ENCODE results near the gene AGO4. TPM values are rescaled to one million over a fixed set of nuclear protein-coding genes. Genes with fewer than 3 reads are reported as not detected.
"Not testable (repeated sequence)": the region's sequence is repeated elsewhere in the genome, so short reads cannot be mapped to it uniquely, and the experiment has no call there.

The AGO4 gene
- total RNA-seq, 1 donor from 2014 or later: 14.4 TPM

DNA sequence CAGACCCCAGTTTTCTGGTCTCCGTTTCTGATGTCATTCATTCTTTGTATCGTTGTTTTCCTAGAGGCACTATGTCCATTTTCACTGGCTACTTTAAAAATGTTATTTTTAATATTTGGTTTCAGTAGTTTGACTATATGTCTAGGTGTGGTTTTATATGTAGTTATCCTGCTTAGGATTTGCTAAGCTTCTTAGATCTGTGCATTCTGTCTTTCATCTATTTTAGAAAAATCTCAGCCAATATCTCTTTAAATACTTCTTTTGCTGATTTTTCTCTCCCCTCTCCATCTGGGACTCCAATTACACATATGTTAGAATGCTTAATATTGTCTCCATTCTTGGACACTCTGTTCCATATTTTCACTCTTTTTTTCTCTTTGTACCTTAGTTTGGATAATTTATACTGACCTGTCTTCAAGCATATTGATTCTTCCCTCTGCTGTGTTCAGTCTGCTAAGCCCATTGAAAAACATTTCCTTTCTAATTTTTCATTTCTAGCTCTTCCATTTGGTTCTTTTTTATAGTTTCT lies 24.7 kb upstream of the AGO4 start:
- DNase-seq: no peak
- Mint-ChIP-seq H3K4me3 (no peak overlapping the region), H3K27me3 (no peaks in the 10 kb centered on the region), H3K9me3 (no peaks in the 10 kb centered on the region), H3K27ac (no peak overlapping the region), H3K4me1 (peaks cover 1% of the 10 kb centered on the region), H3K36me3 (ENCODE audit: low read depth) (no peaks in the 10 kb centered on the region)
- intact Hi-C loops (cut with micrococcal nuclease): no loop called here
- no peak for ATAC-seq (ENCODE audit: low read depth)
- TF ChIP-seq, protein P1, sequence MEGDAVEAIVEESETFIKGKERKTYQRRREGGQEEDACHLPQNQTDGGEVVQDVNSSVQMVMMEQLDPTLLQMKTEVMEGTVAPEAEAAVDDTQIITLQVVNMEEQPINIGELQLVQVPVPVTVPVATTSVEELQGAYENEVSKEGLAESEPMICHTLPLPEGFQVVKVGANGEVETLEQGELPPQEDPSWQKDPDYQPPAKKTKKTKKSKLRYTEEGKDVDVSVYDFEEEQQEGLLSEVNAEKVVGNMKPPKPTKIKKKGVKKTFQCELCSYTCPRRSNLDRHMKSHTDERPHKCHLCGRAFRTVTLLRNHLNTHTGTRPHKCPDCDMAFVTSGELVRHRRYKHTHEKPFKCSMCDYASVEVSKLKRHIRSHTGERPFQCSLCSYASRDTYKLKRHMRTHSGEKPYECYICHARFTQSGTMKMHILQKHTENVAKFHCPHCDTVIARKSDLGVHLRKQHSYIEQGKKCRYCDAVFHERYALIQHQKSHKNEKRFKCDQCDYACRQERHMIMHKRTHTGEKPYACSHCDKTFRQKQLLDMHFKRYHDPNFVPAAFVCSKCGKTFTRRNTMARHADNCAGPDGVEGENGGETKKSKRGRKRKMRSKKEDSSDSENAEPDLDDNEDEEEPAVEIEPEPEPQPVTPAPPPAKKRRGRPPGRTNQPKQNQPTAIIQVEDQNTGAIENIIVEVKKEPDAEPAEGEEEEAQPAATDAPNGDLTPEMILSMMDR (IDR thresholded peaks at IDR 0.05): no peak
- CTCF ChIA-PET: interaction anchor here (1.1 kb wide), 2 partner anchors 8 to 218 kb away, joined by 3 read pairs; no protein-coding TSS in a partner anchor
- POLR2A ChIA-PET: interaction anchor here (1.2 kb wide), 1 partner anchor 14 kb away, joined by 3 read pairs; the partner anchor contains the start of gene CLSPN

DNA sequence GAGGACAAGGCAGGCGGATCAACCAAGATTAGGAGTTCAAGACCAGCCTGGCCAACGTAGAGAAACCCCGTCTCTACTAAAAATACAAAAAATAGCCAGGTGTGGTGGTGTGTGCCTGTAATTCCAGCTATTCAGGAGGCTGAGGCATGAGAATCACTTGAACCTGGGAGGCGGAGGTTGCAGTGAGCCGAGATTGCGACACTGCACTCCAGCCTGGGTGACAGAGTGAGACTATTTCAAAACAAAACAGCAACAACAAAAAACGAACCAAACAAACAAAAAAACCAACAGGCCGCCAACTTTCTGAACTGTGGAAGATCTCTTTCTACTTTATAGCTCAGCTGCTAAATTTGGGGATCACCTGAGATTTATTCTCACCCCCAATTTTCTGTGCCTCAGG lies 23.5 kb upstream of the AGO4 start:
- ATAC-seq (ENCODE audit: low read depth); intact Hi-C loops (cut with micrococcal nuclease); H3K4me1 Mint-ChIP-seq; H3K4me3 Mint-ChIP-seq; H3K36me3 Mint-ChIP-seq (ENCODE audit: low read depth); DNase-seq; CTCF ChIA-PET; H3K27me3 Mint-ChIP-seq; H3K9me3 Mint-ChIP-seq; H3K27ac Mint-ChIP-seq: not testable (repeated sequence)
- POLR2A ChIA-PET: interaction anchor here (0.5 to 1.2 kb wide), 2 partner anchors 15 to 92 kb away, joined by 3 to 5 read pairs; partner anchors contain the start of gene CLSPN

DNA sequence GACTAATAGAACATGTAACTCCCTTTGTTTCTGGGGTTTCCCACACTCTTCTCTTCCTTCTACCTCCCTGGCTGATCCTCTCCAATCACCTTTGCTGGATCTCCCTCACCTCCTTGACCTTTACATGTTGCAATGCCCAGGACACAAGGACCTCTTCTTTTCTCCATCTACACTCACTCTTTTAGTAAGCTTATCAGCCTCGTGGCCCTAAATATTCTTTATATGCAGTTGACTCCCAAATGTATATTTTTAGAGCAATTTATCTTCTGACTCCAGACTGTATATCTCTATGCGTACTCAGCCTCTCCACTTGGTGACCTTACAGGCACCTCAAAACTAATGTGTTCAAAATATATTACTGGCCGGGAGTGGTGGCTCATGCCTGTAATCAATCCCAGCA lies 19.7 kb upstream of the AGO4 start:
- no peak overlapping the region for H3K27ac Mint-ChIP-seq
- H3K27me3 Mint-ChIP-seq: no peaks in the 10 kb centered on the region
- no peak for ATAC-seq (ENCODE audit: low read depth)
- H3K4me3 Mint-ChIP-seq: no peak overlapping the region
- intact Hi-C loops (cut with micrococcal nuclease): no loop called here
- CTCF ChIA-PET: no interaction called here
- TF ChIP-seq, protein P1 (IDR thresholded peaks at IDR 0.05): no peak
- H3K36me3 Mint-ChIP-seq (ENCODE audit: low read depth): no peaks in the 10 kb centered on the region
- POLR2A ChIA-PET: no interaction called here
- H3K4me1 Mint-ChIP-seq: no peaks in the 10 kb centered on the region
- H3K9me3 Mint-ChIP-seq: no peaks in the 10 kb centered on the region
- no peak for DNase-seq

DNA sequence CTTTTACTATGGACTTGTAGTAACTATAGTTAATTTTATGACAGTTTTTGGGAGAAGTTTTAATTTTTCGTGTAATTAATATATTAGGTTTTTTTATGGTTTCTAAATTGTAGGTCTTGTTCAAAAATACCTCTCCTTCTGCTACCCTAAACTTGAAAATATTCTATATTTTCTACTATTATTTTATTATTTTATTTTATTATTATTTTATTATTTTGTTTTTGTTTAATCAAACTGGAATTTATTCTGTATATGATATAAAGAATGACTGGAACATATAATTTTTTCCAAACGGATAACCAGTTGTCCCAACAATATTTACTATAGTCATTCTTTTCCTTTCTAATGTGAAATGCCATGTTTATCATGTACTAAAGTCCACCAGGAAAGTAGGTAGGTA lies 17.1 kb upstream of the AGO4 start:
- ChIA-PET CTCF (no interaction called here), POLR2A (no interaction called here)
- Mint-ChIP-seq H3K9me3 (no peaks in the 10 kb centered on the region), H3K27me3 (no peaks in the 10 kb centered on the region), H3K4me3 (no peak overlapping the region), H3K27ac (no peak overlapping the region), H3K36me3 (ENCODE audit: low read depth) (no peaks in the 10 kb centered on the region), H3K4me1 (no peaks in the 10 kb centered on the region)
- TF ChIP-seq, protein P1 (IDR thresholded peaks at IDR 0.05): no peak
- no peak for ATAC-seq (ENCODE audit: low read depth)
- intact Hi-C loops (cut with micrococcal nuclease): no loop called here
- DNase-seq: no peak

DNA sequence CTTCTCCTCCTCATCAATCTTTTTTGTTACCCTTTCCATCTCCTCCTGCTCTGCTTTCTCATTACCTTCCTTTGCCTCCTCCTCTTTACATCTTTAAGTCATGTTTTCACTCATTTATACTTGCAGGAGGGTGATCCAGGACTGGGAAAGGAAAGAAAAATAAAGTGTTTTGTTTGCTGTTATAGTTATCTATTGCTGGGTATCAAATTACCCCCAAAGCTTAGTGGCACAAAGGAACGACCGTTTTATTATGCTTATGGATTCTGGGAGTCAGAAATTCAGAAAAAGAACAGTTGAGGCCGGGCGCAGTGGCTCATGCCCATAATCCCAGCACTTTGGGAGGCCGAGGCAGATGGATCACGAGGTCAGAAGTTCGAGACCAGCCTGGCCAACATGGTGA lies 12.5 kb upstream of the AGO4 start:
- POLR2A ChIA-PET: interaction anchor here (0.7 kb wide), 1 partner anchor 80 kb away, joined by 5 read pairs; no protein-coding TSS in a partner anchor
- Mint-ChIP-seq H3K4me3 (no peak overlapping the region), H3K4me1 (peaks cover 24% of the 10 kb centered on the region), H3K36me3 (ENCODE audit: low read depth) (no peaks in the 10 kb centered on the region), H3K27ac (no peak overlapping the region), H3K9me3 (no peaks in the 10 kb centered on the region), H3K27me3 (no peaks in the 10 kb centered on the region)
- intact Hi-C loops (cut with micrococcal nuclease): no loop called here
- TF ChIP-seq, protein P1 (IDR thresholded peaks at IDR 0.05): no peak
- DNase-seq (no peak), ATAC-seq (ENCODE audit: low read depth) (no peak)
- CTCF ChIA-PET: no interaction called here

DNA sequence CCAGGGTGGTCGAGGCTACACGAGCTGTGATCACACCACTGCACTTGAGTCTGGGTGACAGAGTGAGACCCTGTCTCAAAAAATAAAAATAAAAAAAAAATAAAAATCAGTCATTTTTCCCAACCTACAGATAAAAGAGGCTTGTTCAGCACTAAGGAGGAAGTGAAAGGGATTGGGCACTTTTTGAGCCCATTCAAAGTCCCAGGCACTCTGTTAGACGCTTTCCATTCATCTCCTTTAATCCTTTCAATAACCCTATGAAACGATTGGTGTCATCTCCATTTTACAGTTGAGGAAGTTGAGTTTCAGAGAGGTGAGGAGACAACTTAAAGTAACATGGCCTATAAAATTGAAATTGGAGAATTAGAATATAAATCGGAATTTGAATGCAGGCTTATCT lies 10.4 kb upstream of the AGO4 start:
- Mint-ChIP-seq H3K27me3 (no peaks in the 10 kb centered on the region), H3K4me3 (peak overlapping the region; percentile 60), H3K4me1 (peaks cover 26% of the 10 kb centered on the region), H3K36me3 (ENCODE audit: low read depth) (no peaks in the 10 kb centered on the region), H3K9me3 (no peaks in the 10 kb centered on the region), H3K27ac (peak overlapping the region; percentile 46)
- TF ChIP-seq, protein P1 (IDR thresholded peaks at IDR 0.05): no peak
- DNase-seq (no peak), ATAC-seq (ENCODE audit: low read depth) (no peak)
- ChIA-PET POLR2A (no interaction called here), CTCF (interaction anchor here (0.8 kb wide), 1 partner anchor 27 kb away, joined by 3 read pairs; the partner anchor contains the start of gene CLSPN)
- intact Hi-C loops (cut with micrococcal nuclease): no loop called here

DNA sequence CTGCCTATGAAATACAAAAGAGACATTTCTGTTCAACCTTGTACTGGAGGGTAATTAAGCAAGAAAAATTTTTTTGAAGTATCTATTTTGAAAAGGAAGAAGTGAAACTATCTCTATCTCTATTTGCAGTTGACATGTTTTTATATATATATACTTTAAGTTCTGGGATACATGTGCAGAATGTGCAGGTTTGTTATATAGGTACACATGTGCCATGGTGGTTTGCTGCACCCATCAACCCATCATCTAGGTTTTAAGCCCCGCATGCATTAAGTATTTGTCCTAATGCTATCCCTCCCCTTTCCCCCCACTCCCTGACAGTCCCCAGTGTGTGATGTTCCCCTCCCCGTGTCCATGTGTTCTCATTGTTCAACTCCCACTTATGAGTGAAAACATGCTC lies 9.8 kb upstream of the AGO4 start:
- Mint-ChIP-seq H3K4me3 (peak overlapping the region; percentile 60), H3K27ac (peak overlapping the region; percentile 46), H3K4me1 (peaks cover 26% of the 10 kb centered on the region)
- H3K36me3 Mint-ChIP-seq (ENCODE audit: low read depth); intact Hi-C loops (cut with micrococcal nuclease); POLR2A ChIA-PET; DNase-seq; H3K9me3 Mint-ChIP-seq; H3K27me3 Mint-ChIP-seq: not testable (repeated sequence)
- peak; percentile 52 for ATAC-seq (ENCODE audit: low read depth)
- CTCF ChIA-PET: interaction anchor here (0.8 kb wide), 1 partner anchor 28 kb away, joined by 3 read pairs; the partner anchor contains the start of gene CLSPN

All from activated B cell treated with CpG ODN at 0.5 μM for 24 hours (primary cell).